DMS79 treated with DMSO at 0.1 percent for 48 hours (cell line): ENCODE data around the gene FRG2B.
"Not testable (repeated sequence)": the region's sequence is repeated elsewhere in the genome, so short reads cannot be mapped to it uniquely, and the experiment has no call there.

Source experiments
- DNase-seq: peaks from one replicate; lab custom pipeline; 2025; lab: John Stamatoyannopoulos, UW

The FRG2B gene

GRCh38 chr10:133626695-133627094 lies at the start of gene FRG2B:
FRG2B (minus strand) TSS chr10:133626795; CDS start chr10:133626742, 53 bp downstream.
- DNase-seq = not testable (repeated sequence)

GRCh38 chr10:133667446-133667845 lies 40.9 kb upstream of the FRG2B start:
- DNase-seq = not testable (repeated sequence)

GRCh38 chr10:133663544-133664160 lies 37.1 kb upstream of the FRG2B start:
- not testable (repeated sequence) for DNase-seq

GRCh38 chr10:133661122-133661521 lies 34.5 kb upstream of the FRG2B start:
- DNase-seq = not testable (repeated sequence)

GRCh38 chr10:133660516-133660915 lies 33.9 kb upstream of the FRG2B start:
- DNase-seq = not testable (repeated sequence)

GRCh38 chr10:133657276-133657675 lies 30.7 kb upstream of the FRG2B start:
- not testable (repeated sequence) for DNase-seq

GRCh38 chr10:133648872-133649455 lies 22.4 kb upstream of the FRG2B start:
- not testable (repeated sequence) for DNase-seq

GRCh38 chr10:133647075-133647748 lies 20.6 kb upstream of the FRG2B start:
- DNase-seq = not testable (repeated sequence)

- DNase-seq = not testable (repeated sequence)
These were observed 11.2 kb upstream of the FRG2B start for GRCh38 chr10:133637846-133638235.

GRCh38 chr10:133637202-133637845 lies 10.7 kb upstream of the FRG2B start:
- DNase-seq = not testable (repeated sequence)

GRCh38 chr10:133630723-133631249 lies 4.2 kb upstream of the FRG2B start:
- DNase-seq = not testable (repeated sequence)

GRCh38 chr10:133622544-133622943 lies 4.1 kb downstream of the FRG2B start:
- not testable (repeated sequence) for DNase-seq

- no peak for DNase-seq
These were observed 7.7 kb downstream of the FRG2B start for GRCh38 chr10:133618851-133619250.

- no peak for DNase-seq
These were observed 9.4 kb downstream of the FRG2B start for GRCh38 chr10:133617196-133617595.

- peak; percentile 18 for DNase-seq
These were observed 10.0 kb downstream of the FRG2B start for GRCh38 chr10:133616371-133617130.

- peak; percentile 50 for DNase-seq
These were observed 11.6 kb downstream of the FRG2B start for GRCh38 chr10:133614830-133615580.

- DNase-seq = no peak
These were observed 12.9 kb downstream of the FRG2B start for GRCh38 chr10:133613699-133614098.

GRCh38 chr10:133611079-133611478 lies 15.5 kb downstream of the FRG2B start:
- DNase-seq = no peak

GRCh38 chr10:133608855-133609254 lies 17.7 kb downstream of the FRG2B start:
- peak; percentile 2 for DNase-seq

- DNase-seq = not testable (repeated sequence)
These were observed 23.2 kb downstream of the FRG2B start for GRCh38 chr10:133603434-133603833.

GRCh38 chr10:133600657-133601056 lies 25.9 kb downstream of the FRG2B start:
- no peak for DNase-seq
